ENCODE measurements around the gene EBI3. TPM values are rescaled to one million over a fixed set of nuclear protein-coding genes. Genes with fewer than 3 reads are reported as not detected.
A peak's percentile ranks its signal among the peaks of the same experiment; 100 is the strongest.

EBI3 gene
- not detected in 2 replicates for total RNA-seq (2021)
- Bru-seq, nascent RNA, result not detected
- BruChase-seq, experiment 1, labeled RNA remaining after a 2-hour chase, result not detected
- not detected for BruChase-seq, experiment 2, labeled RNA remaining after a 6-hour chase
- long read RNA-seq, result 0 reads

DNA sequence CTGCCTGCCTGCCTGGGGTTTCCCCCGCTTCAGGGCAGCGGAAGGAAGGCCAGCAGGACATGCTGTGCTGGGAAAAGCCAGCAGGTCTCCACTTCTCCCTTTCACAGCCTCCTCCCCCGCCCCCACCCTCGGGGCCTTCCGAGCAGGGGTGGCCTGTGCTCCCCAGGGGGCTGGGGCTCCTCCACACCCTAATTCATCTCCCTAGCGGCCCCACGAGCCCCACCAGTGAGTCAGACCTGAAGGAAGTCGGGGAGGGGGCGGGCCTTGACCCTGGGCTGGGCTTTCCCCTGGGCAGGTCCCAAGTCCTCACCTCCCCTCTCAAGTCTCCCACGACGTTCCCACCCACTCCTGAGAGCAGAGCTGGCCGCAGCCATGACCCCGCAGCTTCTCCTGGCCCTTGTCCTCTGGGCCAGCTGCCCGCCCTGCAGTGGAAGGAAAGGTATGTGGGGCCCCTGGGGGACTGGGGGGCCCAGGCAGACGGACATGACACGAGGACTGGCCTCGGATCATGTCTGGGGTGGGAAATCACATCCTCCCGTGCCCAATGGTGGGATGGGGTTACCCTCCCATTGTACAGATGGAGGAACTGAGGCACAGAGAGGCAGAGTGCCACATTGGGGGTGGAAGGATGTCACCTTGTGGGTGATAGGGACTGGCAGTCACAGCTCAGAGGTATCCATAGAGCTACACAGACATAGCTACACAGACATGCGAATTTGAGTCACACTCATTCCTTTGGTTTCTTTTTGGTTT lies at the start of gene EBI3:
Gene EBI3, plus strand, starts transcription at position 345 of the 753 bp plus-strand sequence. Its CDS starts 28 bp downstream, at position 373.
- Histone ChIP-seq H3K4me3 (no peak within 1 kb of the TSS), H3K9me3 (ENCODE audit: insufficient read depth, low read depth) (no peaks in the 10 kb centered on the region), H3K27me3 (ENCODE audit: insufficient read depth, low read depth) (no peaks in the 10 kb centered on the region), H3F3A (ENCODE audit: insufficient read depth, low read depth) (no peaks in the 10 kb centered on the region), H3K4me2 (peak within 1 kb of the TSS; percentile 57), H3K9me2 (ENCODE audit: insufficient read depth) (no peaks in the 10 kb centered on the region), H3K79me2 (ENCODE audit: low read depth) (no peaks in the 10 kb centered on the region), H4K20me1 (ENCODE audit: insufficient read depth) (no peaks in the 10 kb centered on the region), H2AFZ (no peak within 1 kb of the TSS), H3K27ac (no peak within 1 kb of the TSS), H3K36me3 (ENCODE audit: low read depth) (no peaks in the 10 kb centered on the region), H3K4me1 (replicated peaks; ENCODE audit: insufficient read depth) (no peaks in the 10 kb centered on the region)
- ChIA-PET POLR2A (ENCODE audit: unreplicated experiment) (interaction anchor here (0.6 kb wide), 1 partner anchor 306 kb away, joined by 6 read pairs; the partner anchor contains the start of gene PLIN5), CTCF (no interaction called here)
- TF ChIP-seq, protein P1, sequence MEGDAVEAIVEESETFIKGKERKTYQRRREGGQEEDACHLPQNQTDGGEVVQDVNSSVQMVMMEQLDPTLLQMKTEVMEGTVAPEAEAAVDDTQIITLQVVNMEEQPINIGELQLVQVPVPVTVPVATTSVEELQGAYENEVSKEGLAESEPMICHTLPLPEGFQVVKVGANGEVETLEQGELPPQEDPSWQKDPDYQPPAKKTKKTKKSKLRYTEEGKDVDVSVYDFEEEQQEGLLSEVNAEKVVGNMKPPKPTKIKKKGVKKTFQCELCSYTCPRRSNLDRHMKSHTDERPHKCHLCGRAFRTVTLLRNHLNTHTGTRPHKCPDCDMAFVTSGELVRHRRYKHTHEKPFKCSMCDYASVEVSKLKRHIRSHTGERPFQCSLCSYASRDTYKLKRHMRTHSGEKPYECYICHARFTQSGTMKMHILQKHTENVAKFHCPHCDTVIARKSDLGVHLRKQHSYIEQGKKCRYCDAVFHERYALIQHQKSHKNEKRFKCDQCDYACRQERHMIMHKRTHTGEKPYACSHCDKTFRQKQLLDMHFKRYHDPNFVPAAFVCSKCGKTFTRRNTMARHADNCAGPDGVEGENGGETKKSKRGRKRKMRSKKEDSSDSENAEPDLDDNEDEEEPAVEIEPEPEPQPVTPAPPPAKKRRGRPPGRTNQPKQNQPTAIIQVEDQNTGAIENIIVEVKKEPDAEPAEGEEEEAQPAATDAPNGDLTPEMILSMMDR (conservative IDR thresholded peaks at IDR 0.05), result no peak
- peak in 1 of 2 experiments; percentile 43 for DNase-seq
- intact Hi-C loops (cut with micrococcal nuclease; ENCODE audit: unreplicated experiment), result no loop called here
- BruUV-seq (replicated peaks), result no TSS peak

DNA sequence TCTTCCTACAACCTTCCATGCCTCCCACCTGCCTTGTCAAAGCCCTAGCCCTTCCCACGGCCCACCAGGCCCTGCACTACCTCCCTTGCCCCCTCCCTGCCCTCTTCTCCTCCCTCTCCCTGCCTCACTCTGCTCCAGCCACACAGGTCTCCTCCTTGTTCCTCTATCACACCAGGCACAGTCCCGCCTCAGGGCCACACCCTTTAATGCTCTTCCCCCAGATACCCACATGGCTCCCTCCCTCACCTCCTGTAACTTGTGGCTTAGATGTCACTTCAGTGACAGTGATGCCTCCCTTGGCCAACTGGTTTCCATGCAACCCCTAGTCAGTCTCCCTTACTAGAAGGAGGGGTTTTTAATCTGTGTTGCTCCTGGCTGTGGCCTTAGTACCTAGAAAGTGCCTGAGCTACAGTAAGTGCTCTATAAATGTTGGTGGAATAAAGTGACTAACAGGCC lies 48.2 kb upstream of the EBI3 start:
- BruUV-seq (replicated peaks), result no TSS peak
- Histone ChIP-seq H3K9me2 (ENCODE audit: insufficient read depth) (no peaks in the 10 kb centered on the region), H3K4me3 (peak overlapping the region; percentile 91; the same call in 1 of the 2 replicates), H3F3A (ENCODE audit: insufficient read depth, low read depth) (no peaks in the 10 kb centered on the region), H3K79me2 (ENCODE audit: low read depth) (0 out of 2 replicates have a peak, but pooled peaks cover 7% of the 10 kb centered on the region), H2AFZ (no peak overlapping the region), H3K36me3 (ENCODE audit: low read depth) (no peaks in the 10 kb centered on the region), H3K9me3 (ENCODE audit: insufficient read depth, low read depth) (no peaks in the 10 kb centered on the region), H3K27me3 (ENCODE audit: insufficient read depth, low read depth) (no peaks in the 10 kb centered on the region), H3K27ac (no peak overlapping the region), H3K4me1 (replicated peaks; ENCODE audit: insufficient read depth) (peaks cover 4% of the 10 kb centered on the region; the same call in 1 of the 2 replicates), H4K20me1 (ENCODE audit: insufficient read depth) (no peaks in the 10 kb centered on the region), H3K4me2 (peak overlapping the region; percentile 75)
- TF ChIP-seq, protein P1 (conservative IDR thresholded peaks at IDR 0.05), result no peak
- TF ChIP-seq EZH2 (IDR thresholded peaks at IDR 0.05; ENCODE audit: low read depth), result no peak
- ChIA-PET CTCF (no interaction called here), POLR2A (ENCODE audit: unreplicated experiment) (no interaction called here)
- intact Hi-C loops (cut with micrococcal nuclease; ENCODE audit: unreplicated experiment), result loop anchor here (5.0 kb wide), 2 partner anchors 39 to 114 kb away; partner anchors contain the start of gene ZBTB7A
- DNase-seq, result no peak

DNA sequence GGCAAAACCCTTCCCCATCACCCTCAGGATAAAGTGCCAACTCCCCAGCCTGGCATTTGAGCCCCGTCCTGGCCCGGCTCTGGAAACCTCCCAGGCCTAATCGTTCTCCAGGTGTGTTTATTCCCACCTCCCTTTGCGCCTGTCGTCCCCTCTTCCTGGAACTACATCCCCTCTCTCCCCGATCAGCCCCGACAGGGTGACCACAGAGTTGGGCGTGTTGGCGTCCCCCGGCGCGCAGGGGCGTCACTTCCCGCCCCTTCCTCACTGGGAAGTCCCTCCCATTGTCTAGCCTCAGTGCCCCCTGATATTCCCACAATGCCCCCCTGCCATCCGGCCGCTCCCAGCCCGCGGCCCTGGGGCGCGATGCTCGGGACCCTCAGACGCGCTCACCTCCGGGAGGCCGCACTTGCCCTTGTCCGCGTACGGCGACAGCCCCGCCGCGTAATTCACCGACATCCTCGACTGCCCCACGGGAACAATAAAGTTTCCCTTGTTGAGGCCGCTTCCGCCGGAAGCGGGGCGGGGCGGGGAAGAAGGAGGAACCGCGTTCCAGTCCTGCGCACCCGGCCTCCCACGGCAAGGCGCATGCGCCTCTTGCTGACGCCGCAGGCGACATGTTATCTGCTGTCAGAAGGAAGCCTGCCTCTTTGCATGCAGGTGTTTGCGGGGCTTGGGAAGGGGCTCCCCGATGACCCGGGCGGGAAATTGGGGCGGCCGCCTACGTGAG lies 47.1 kb upstream of the EBI3 start, which contains the start of the genes ANKRD24 and SIRT6:
Gene ANKRD24, plus strand, starts transcription at position 606 of the 727 bp plus-strand sequence. CDS start 3,737 bp downstream, outside the sequence.
Gene SIRT6, minus strand, starts transcription at position 480 of the 727 bp plus-strand sequence. Its CDS starts 24 bp downstream, at position 456.
- BruUV-seq (replicated peaks), result no TSS peak
- peak within 1 kb of the TSS; percentile 38; the same call in 1 of the 2 replicates for H3K27ac ChIP-seq
- CTCF ChIA-PET, result no interaction called here
- intact Hi-C loops (cut with micrococcal nuclease; ENCODE audit: unreplicated experiment), result loop anchor here (5.0 kb wide), 2 partner anchors 40 to 115 kb away; partner anchors contain the start of gene ZBTB7A
- DNase-seq, result peak; percentile 82 to 89
- H3K4me1 ChIP-seq (replicated peaks; ENCODE audit: insufficient read depth), result peaks cover 4% of the 10 kb centered on the region; the same call in 1 of the 2 replicates
- TF ChIP-seq EZH2 (IDR thresholded peaks at IDR 0.05; ENCODE audit: low read depth), result no peak
- TF ChIP-seq, protein P1 (conservative IDR thresholded peaks at IDR 0.05), result no peak
- H3K4me3 ChIP-seq, result peak within 1 kb of the TSS; percentile 91
- H3K4me2 ChIP-seq, result peak within 1 kb of the TSS; percentile 75
- peak within 1 kb of the TSS; percentile 91 for H2AFZ ChIP-seq
- H3F3A ChIP-seq (ENCODE audit: insufficient read depth, low read depth), result no peaks in the 10 kb centered on the region
- H3K9me2 ChIP-seq (ENCODE audit: insufficient read depth), result no peaks in the 10 kb centered on the region
- no peaks in the 10 kb centered on the region for H3K27me3 ChIP-seq (ENCODE audit: insufficient read depth, low read depth)
- no peaks in the 10 kb centered on the region for H3K9me3 ChIP-seq (ENCODE audit: insufficient read depth, low read depth)
- POLR2A ChIA-PET (ENCODE audit: unreplicated experiment), result no interaction called here
- H3K79me2 ChIP-seq (ENCODE audit: low read depth), result 0 out of 2 replicates have a peak, but pooled peaks cover 7% of the 10 kb centered on the region
- H4K20me1 ChIP-seq (ENCODE audit: insufficient read depth), result no peaks in the 10 kb centered on the region
- H3K36me3 ChIP-seq (ENCODE audit: low read depth), result no peaks in the 10 kb centered on the region

Measured in PC-9 (cell line).